Measurements from ENCODE around the gene MYO7B. TPM values are rescaled to one million over a fixed set of nuclear protein-coding genes. Genes with fewer than 3 reads are reported as not detected.

MYO7B gene
- total RNA-seq, 1 donor from 2014 or later: 0.28 TPM

DNA sequence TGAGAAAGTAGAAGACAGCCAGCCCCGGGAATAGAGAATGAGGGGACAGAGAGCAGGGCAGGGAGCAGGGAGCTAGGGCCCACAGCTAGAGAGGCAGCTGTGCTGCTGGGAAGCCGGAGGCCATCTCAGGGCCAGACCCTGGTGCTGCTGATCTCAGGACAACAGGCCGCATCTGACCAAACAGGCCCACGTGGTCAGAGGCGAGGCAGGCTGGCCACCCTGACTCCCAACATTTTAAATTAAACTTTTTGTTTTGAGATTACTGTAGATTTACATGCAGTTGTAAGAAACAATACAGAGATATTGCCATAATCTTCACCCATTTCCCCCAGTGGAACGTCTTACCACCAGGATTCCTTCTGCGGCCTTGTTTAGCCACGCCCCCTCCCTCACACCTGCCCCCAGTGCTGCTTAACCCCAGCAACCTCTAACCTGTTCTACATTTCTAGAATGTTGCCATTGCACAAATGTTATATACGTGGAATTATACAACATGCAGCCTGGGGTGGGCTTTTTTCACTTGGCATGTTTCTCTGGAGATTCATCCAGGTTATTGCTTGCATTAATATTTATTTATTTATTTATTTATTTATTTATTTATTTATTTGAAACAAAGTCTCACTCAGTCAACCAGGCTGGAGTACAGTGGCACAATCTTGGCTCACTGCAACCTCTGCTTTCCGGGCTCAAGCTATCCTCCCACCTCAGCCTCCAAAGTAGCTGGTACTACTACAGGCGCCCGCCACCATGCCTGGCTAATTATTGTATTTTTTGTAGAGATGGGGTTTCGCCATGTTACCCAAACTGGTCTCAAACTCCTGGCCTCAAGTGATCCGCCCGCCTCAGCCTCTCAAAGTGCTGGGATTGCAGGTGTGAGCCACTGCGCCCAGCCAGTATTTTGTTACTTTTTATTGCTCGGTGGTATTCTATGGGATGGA lies 61.8 kb downstream of the MYO7B start:
- TF ChIP-seq CTCF (conservative IDR thresholded peaks at IDR 0.05): no peak
- H3K4me1 Mint-ChIP-seq: no peaks in the 10 kb centered on the region
- H3K36me3 Mint-ChIP-seq (ENCODE audit: low read depth): no peaks in the 10 kb centered on the region
- peaks cover 6% of the 10 kb centered on the region for H3K9me3 Mint-ChIP-seq
- H3K27ac Mint-ChIP-seq (ENCODE audit: unreplicated experiment): no peak overlapping the region
- H3K4me3 Mint-ChIP-seq: no peak overlapping the region
- DNase-seq (ENCODE audit: low read depth, low spot score): no peak
- no peaks in the 10 kb centered on the region for H3K27me3 Mint-ChIP-seq (ENCODE audit: low read depth)

- Mint-ChIP-seq H3K27ac (ENCODE audit: unreplicated experiment) (no peak overlapping the region), H3K9me3 (peaks cover 7% of the 10 kb centered on the region), H3K4me3 (no peak overlapping the region), H3K36me3 (ENCODE audit: low read depth) (peaks cover under 1% of the 10 kb centered on the region), H3K27me3 (ENCODE audit: low read depth) (no peaks in the 10 kb centered on the region), H3K4me1 (no peaks in the 10 kb centered on the region)
- TF ChIP-seq CTCF (conservative IDR thresholded peaks at IDR 0.05): no peak
- DNase-seq (ENCODE audit: low read depth, low spot score): no peak
Measured at GRCh38 chr2:127597984-127598380, 62.5 kb downstream of the MYO7B start.

DNA sequence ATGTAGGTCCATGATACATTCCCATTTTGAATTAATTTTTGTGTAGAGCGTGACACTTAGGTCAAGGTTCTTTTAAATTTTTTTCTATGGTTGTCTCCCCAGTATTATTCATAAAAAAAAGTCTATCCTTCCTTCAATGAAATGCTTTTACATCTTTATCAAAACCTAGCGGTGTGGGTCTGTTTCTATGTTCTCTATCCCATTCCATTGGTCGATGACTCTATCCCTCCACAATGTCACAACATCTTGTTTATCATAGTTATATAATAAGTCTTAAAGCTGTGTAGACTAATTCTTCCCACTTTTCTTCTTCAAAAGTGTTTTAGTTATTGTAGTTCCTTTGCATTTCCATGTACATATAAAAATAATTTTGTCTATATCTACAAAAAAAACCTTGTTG lies 63.2 kb downstream of the MYO7B start:
- DNase-seq (ENCODE audit: low read depth, low spot score): no peak
- Mint-ChIP-seq H3K36me3 (ENCODE audit: low read depth) (peaks cover 4% of the 10 kb centered on the region), H3K4me3 (no peak overlapping the region), H3K27ac (ENCODE audit: unreplicated experiment) (no peak overlapping the region), H3K4me1 (no peaks in the 10 kb centered on the region), H3K27me3 (ENCODE audit: low read depth) (no peaks in the 10 kb centered on the region), H3K9me3 (peaks cover 11% of the 10 kb centered on the region)
- no peak for TF ChIP-seq CTCF (conservative IDR thresholded peaks at IDR 0.05)

GRCh38 chr2:127599211-127599610 lies 63.7 kb downstream of the MYO7B start:
- H3K36me3 Mint-ChIP-seq (ENCODE audit: low read depth): peaks cover 4% of the 10 kb centered on the region
- H3K27ac Mint-ChIP-seq (ENCODE audit: unreplicated experiment): no peak overlapping the region

GRCh38 chr2:127604986-127605385 lies 69.5 kb downstream of the MYO7B start:
- Mint-ChIP-seq H3K36me3 (ENCODE audit: low read depth) (peaks cover 4% of the 10 kb centered on the region), H3K9me3 (peaks cover 8% of the 10 kb centered on the region), H3K4me3 (no peak overlapping the region), H3K27me3 (ENCODE audit: low read depth) (no peaks in the 10 kb centered on the region), H3K27ac (ENCODE audit: unreplicated experiment) (no peak overlapping the region), H3K4me1 (no peaks in the 10 kb centered on the region)
- no peak for TF ChIP-seq CTCF (conservative IDR thresholded peaks at IDR 0.05)
- no peak for DNase-seq (ENCODE audit: low read depth, low spot score)

More at GRCh38 chr2:127599211-127599610, 63.7 kb downstream of the MYO7B start:
- Mint-ChIP-seq H3K4me1 (no peaks in the 10 kb centered on the region), H3K27me3 (ENCODE audit: low read depth) (no peaks in the 10 kb centered on the region), H3K4me3 (no peak overlapping the region), H3K9me3 (peaks cover 11% of the 10 kb centered on the region)
- no peak for DNase-seq (ENCODE audit: low read depth, low spot score)
- no peak for TF ChIP-seq CTCF (conservative IDR thresholded peaks at IDR 0.05)
